Prostate gland (tissue), 2 donors: ENCODE measurements around the gene CARMIL1.

ENCODE experiments used
- POLR2AphosphoS5 ChIP-seq: sonication (generic); formaldehyde crosslinking; IDR thresholded peaks from one replicate; pipeline ENCODE4 v1.6.1; 2017; ENCODE audit warnings: antibody characterized with exemption
- TF ChIP-seq, protein P1 (sequence below), 4 experiments: fragments of 200-600 bp in 2 of 4; fragments of 450-650 bp in 2 of 4; sonication (generic) in 2 of 4; IDR thresholded peaks; 1 replicate in 3 of 4; 2 replicates in 1 of 4; pipeline ENCODE4 v1.5.1; 2016 to 2019; ENCODE audit warnings: antibody characterized with exemption in 4 of 4, mild to moderate bottlenecking in 2 of 4, moderate library complexity in 2 of 4

DNA sequence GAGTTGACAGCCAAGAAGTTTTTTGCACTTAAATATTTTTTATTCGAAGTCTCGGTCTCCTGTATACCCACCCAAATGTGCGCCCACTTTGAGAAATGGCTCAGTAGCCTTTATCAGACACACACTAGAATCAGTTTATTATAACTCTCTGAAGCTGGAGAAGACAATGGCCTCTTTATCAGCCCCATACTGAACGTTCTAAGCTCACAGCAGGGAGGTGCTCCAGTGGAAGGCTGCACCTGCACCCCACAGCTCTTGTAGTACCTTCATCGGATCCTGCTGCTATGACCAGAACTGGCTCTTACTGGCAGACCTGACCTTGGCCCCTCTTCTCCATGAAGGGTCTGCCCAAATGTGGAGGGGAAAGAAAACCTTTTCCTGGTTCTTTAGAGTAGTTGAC is 207.8 kb downstream of the CARMIL1 start:
- no peak for TF ChIP-seq POLR2AphosphoS5
- TF ChIP-seq, protein P1, sequence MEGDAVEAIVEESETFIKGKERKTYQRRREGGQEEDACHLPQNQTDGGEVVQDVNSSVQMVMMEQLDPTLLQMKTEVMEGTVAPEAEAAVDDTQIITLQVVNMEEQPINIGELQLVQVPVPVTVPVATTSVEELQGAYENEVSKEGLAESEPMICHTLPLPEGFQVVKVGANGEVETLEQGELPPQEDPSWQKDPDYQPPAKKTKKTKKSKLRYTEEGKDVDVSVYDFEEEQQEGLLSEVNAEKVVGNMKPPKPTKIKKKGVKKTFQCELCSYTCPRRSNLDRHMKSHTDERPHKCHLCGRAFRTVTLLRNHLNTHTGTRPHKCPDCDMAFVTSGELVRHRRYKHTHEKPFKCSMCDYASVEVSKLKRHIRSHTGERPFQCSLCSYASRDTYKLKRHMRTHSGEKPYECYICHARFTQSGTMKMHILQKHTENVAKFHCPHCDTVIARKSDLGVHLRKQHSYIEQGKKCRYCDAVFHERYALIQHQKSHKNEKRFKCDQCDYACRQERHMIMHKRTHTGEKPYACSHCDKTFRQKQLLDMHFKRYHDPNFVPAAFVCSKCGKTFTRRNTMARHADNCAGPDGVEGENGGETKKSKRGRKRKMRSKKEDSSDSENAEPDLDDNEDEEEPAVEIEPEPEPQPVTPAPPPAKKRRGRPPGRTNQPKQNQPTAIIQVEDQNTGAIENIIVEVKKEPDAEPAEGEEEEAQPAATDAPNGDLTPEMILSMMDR (IDR thresholded peaks at IDR 0.05), result no peak
